Type B pancreatic cell (in vitro differentiated cells): ENCODE data around the gene RFC4. TPM values are rescaled to one million over a fixed set of nuclear protein-coding genes. Genes with fewer than 3 reads are reported as not detected.

Experiments used
- DNase-seq: peaks from one replicate; pipeline ENCODE4 v3.0.0; 2021; ENCODE audit warnings: mixed read lengths; ENCODE audit not compliant: unreplicated experiment; ENCODE audit errors: extremely low spot score
- H3K27ac Mint-ChIP-seq: 2 replicates; pipeline ENCODE4 v1.8.0; 2021; ENCODE audit warnings: mild to moderate bottlenecking, mixed read lengths
- H3K27me3 Mint-ChIP-seq: 2 replicates; pipeline ENCODE4 v1.8.0; 2021; ENCODE audit warnings: mixed read lengths
- H3K36me3 Mint-ChIP-seq: 2 replicates; pipeline ENCODE4 v1.8.0; 2021; ENCODE audit warnings: mixed read lengths
- H3K4me1 Mint-ChIP-seq: one replicate; pipeline ENCODE4 v1.8.0; 2021; ENCODE audit warnings: mixed read lengths; ENCODE audit not compliant: unreplicated experiment
- H3K4me3 Mint-ChIP-seq: 2 replicates; pipeline ENCODE4 v1.8.0; 2021; ENCODE audit warnings: mild to moderate bottlenecking, mixed read lengths
- H3K9me3 Mint-ChIP-seq: 2 replicates; pipeline ENCODE4 v1.8.0; 2021; ENCODE audit warnings: mixed read lengths
- CTCF ChIP-seq: fragments of 200-600 bp; sonication (generic); conservative IDR thresholded peaks from 2 replicates; pipeline ENCODE4 v1.5.0; 2021; ENCODE audit warnings: antibody characterized with exemption, mild to moderate bottlenecking
- total RNA-seq: library from RNA; stranded (reverse); gene quantifications from 2 replicates; pipeline ENCODE4 v1.2.1, GENCODE V29; 2021; ENCODE audit warnings: low replicate concordance

The RFC4 gene
- total RNA-seq, 1 donor from 2014 or later: 64.2 TPM

GRCh38 chr3:186800285-186800684 lies 6.0 kb downstream of the RFC4 start:
- H3K4me1 Mint-ChIP-seq: peaks cover 4% of the 10 kb centered on the region
- DNase-seq: no peak
- no peak overlapping the region for H3K4me3 Mint-ChIP-seq
- H3K9me3 Mint-ChIP-seq: no peaks in the 10 kb centered on the region
- peaks cover 18% of the 10 kb centered on the region for H3K36me3 Mint-ChIP-seq
- TF ChIP-seq CTCF: no peak
- H3K27ac Mint-ChIP-seq: no peak overlapping the region
- H3K27me3 Mint-ChIP-seq: no peaks in the 10 kb centered on the region

GRCh38 chr3:186798239-186798874 lies 7.9 kb downstream of the RFC4 start:
- TF ChIP-seq CTCF: no peak
- Mint-ChIP-seq H3K9me3 (no peaks in the 10 kb centered on the region), H3K27me3 (no peaks in the 10 kb centered on the region), H3K36me3 (peaks cover 23% of the 10 kb centered on the region), H3K4me3 (no peak overlapping the region), H3K4me1 (no peaks in the 10 kb centered on the region), H3K27ac (no peak overlapping the region)
- no peak for DNase-seq

- H3K4me3 Mint-ChIP-seq: no peak overlapping the region
- no peaks in the 10 kb centered on the region for H3K27me3 Mint-ChIP-seq
- H3K4me1 Mint-ChIP-seq: peaks cover 24% of the 10 kb centered on the region
- H3K27ac Mint-ChIP-seq: peak overlapping the region; percentile 65
- no peak for DNase-seq
- TF ChIP-seq CTCF: no peak
- H3K9me3 Mint-ChIP-seq: no peaks in the 10 kb centered on the region
- peaks cover 47% of the 10 kb centered on the region for H3K36me3 Mint-ChIP-seq
These were observed 15.9 kb downstream of the RFC4 start for GRCh38 chr3:186790261-186790981.

- H3K27ac Mint-ChIP-seq: peak overlapping the region; percentile 65
- DNase-seq: no peak
- no peak for TF ChIP-seq CTCF
- H3K4me3 Mint-ChIP-seq: no peak overlapping the region
- H3K9me3 Mint-ChIP-seq: no peaks in the 10 kb centered on the region
- no peaks in the 10 kb centered on the region for H3K27me3 Mint-ChIP-seq
- peaks cover 54% of the 10 kb centered on the region for H3K36me3 Mint-ChIP-seq
- H3K4me1 Mint-ChIP-seq: peaks cover 27% of the 10 kb centered on the region
These were observed 16.6 kb downstream of the RFC4 start for GRCh38 chr3:186789554-186790260.

- Mint-ChIP-seq H3K4me3 (peak overlapping the region; percentile 69), H3K4me1 (peaks cover 30% of the 10 kb centered on the region)
These were observed 17.6 kb downstream of the RFC4 start for GRCh38 chr3:186788482-186789370.

More at GRCh38 chr3:186788482-186789370, 17.6 kb downstream of the RFC4 start:
- no peak for TF ChIP-seq CTCF
- no peak for DNase-seq
- Mint-ChIP-seq H3K9me3 (no peaks in the 10 kb centered on the region), H3K27me3 (no peaks in the 10 kb centered on the region), H3K36me3 (peaks cover 55% of the 10 kb centered on the region), H3K27ac (peak overlapping the region; percentile 44)
